WTC11 (cell line): ENCODE measurements around the gene GOLGA8M.
"Not testable (repeated sequence)": the region's sequence is repeated elsewhere in the genome, so short reads cannot be mapped to it uniquely, and the experiment has no call there.

Source experiments
- TCF7 ChIP-seq: sonication (generic); formaldehyde crosslinking; IDR thresholded peaks from 2 replicates; pipeline ENCODE4 v1.8.0; 2022; ENCODE audit warnings: mild to moderate bottlenecking, low read depth, missing genetic modification reagents, moderate library complexity
- TEAD1 ChIP-seq: sonication (generic); formaldehyde crosslinking; IDR thresholded peaks from 2 replicates; pipeline ENCODE4 v1.8.0; 2022; ENCODE audit warnings: mild to moderate bottlenecking, missing genetic modification reagents
- TF ChIP-seq, protein P1 (sequence below): sonication (generic); formaldehyde crosslinking; IDR thresholded peaks from 2 replicates; pipeline ENCODE4 v1.8.1; 2023; ENCODE audit warnings: mild to moderate bottlenecking, missing genetic modification reagents, borderline replicate concordance

- not testable (repeated sequence) for TF ChIP-seq TCF7 (CRISPR knock-in tag); TEAD1
- TF ChIP-seq, protein P1, sequence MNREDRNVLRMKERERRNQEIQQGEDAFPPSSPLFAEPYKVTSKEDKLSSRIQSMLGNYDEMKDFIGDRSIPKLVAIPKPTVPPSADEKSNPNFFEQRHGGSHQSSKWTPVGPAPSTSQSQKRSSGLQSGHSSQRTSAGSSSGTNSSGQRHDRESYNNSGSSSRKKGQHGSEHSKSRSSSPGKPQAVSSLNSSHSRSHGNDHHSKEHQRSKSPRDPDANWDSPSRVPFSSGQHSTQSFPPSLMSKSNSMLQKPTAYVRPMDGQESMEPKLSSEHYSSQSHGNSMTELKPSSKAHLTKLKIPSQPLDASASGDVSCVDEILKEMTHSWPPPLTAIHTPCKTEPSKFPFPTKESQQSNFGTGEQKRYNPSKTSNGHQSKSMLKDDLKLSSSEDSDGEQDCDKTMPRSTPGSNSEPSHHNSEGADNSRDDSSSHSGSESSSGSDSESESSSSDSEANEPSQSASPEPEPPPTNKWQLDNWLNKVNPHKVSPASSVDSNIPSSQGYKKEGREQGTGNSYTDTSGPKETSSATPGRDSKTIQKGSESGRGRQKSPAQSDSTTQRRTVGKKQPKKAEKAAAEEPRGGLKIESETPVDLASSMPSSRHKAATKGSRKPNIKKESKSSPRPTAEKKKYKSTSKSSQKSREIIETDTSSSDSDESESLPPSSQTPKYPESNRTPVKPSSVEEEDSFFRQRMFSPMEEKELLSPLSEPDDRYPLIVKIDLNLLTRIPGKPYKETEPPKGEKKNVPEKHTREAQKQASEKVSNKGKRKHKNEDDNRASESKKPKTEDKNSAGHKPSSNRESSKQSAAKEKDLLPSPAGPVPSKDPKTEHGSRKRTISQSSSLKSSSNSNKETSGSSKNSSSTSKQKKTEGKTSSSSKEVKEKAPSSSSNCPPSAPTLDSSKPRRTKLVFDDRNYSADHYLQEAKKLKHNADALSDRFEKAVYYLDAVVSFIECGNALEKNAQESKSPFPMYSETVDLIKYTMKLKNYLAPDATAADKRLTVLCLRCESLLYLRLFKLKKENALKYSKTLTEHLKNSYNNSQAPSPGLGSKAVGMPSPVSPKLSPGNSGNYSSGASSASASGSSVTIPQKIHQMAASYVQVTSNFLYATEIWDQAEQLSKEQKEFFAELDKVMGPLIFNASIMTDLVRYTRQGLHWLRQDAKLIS = not testable (repeated sequence)
Observed at GRCh38 chr15:28663717-28664116, 48.5 kb downstream of the GOLGA8M start.
